Activated T-helper 1 cell treated with anti-CD3 and anti-CD28 coated beads, Interleukin-12 subunit alpha, Interleukin-12 subunit beta, Interleukin-2, Interleukin-4 antibody, amounts not matched to agents 30 ng/mL and 10 ng/mL and 1 ng/mL, durations not matched to agents 14 hours and 24 hours and 36 hours (primary cell): ENCODE results near the gene ST3GAL5. TPM values are rescaled to one million over a fixed set of nuclear protein-coding genes. Genes with fewer than 3 reads are reported as not detected.

ENCODE experiments used
- DNase-seq: peaks from one replicate; pipeline ENCODE4 v3.0.0; 2021; ENCODE audit warnings: low spot score
- H3K27ac Mint-ChIP-seq: one replicate; pipeline ENCODE4 v1.8.0; 2021; ENCODE audit warnings: mild to moderate bottlenecking, mixed read lengths
- H3K27me3 Mint-ChIP-seq: one replicate; pipeline ENCODE4 v1.8.0; 2022; ENCODE audit warnings: mild to moderate bottlenecking, moderate library complexity, mixed read lengths; ENCODE audit not compliant: insufficient read depth
- H3K36me3 Mint-ChIP-seq: one replicate; pipeline ENCODE4 v1.8.0; 2021; ENCODE audit warnings: low read depth, mixed read lengths
- H3K4me1 Mint-ChIP-seq: one replicate; pipeline ENCODE4 v1.8.0; 2021; ENCODE audit warnings: low read depth, mixed read lengths
- H3K4me3 Mint-ChIP-seq: one replicate; pipeline ENCODE4 v1.8.0; 2021; ENCODE audit warnings: mild to moderate bottlenecking, moderate library complexity, mixed read lengths
- H3K9me3 Mint-ChIP-seq: one replicate; pipeline ENCODE4 v1.8.0; 2021; ENCODE audit warnings: mixed read lengths
- intact Hi-C: fragments of 100-400 bp; cut with micrococcal nuclease; formaldehyde crosslinking; loops from one replicate; pipeline ENCODE4 v1.15.1; 2024
- total RNA-seq: library from RNA; stranded (reverse); gene quantifications from 2 replicates; pipeline ENCODE4 v1.2.3, GENCODE V29; 2022

Gene ST3GAL5
- total RNA-seq, 1 donor from 2014 or later: 18.9 TPM

DNA sequence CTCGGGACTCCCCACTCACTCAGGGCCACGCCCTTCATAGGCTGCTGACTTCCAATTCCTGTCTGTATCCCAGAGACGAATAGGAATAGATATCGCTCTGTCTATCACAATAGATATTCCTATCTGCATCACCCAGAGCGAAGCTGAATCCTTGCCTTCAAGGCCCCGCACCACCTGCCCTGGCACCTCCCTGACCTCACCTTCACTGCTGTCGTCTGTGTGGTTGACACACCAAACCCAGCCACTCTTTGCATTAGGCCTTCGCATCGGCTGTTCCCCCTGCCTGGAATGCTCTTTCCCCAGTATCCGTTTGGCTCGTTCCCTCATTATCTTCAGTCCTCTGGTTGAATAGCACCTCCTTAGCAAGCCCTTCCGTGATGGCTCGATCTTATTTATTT is 91.5 kb downstream of the ST3GAL5 start:
- no peak for DNase-seq
- intact Hi-C loops: no loop called here
- Mint-ChIP-seq H3K27me3 (peaks cover 10% of the 10 kb centered on the region), H3K9me3 (peaks cover 5% of the 10 kb centered on the region), H3K4me3 (no peak overlapping the region), H3K36me3 (no peaks in the 10 kb centered on the region), H3K27ac (no peak overlapping the region), H3K4me1 (no peaks in the 10 kb centered on the region)

DNA sequence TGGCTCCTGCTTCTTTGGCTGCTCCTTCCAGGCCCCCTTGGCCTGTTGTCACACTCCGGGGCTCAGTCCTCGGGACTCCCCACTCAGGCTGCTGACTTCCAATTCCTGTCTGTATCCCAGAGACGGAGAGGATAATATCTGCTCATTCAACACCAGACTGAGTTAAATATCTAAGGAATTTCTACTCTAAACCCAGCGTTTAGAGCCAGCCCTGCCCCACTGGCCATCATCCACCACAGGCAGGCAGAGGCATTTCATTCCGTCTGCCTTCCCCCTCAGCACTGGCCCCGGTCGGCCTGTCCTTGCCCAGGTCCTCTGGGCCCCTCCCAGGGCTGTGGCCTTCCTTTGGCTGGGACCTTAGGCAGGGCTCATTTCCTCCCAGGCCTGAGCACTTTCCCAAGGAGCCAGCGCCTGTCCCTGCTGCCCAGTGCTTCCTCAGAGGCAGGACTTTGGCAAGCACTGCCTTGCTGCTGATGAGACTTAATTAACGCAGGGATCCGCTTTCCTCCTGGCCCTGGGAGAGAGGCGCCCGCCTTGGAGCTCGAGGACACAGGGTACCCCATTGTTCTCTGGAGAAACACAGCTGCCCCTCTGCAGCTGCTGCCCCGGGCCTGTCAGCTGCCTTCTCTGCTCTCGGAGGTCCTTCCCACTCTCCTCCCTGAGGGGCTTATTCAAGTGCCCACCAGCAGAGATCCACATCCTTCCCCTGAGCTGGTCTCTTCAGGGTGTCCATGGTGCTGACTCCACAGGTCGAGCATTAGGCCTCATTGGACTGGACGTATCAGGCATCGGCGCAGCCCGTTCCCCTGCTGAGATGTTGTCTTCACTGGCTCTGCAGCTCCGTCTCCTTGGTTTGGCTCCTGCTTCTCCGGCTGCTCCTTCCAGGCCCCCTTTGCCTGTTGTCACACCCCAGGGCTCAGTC is 92.2 kb downstream of the ST3GAL5 start:
- Mint-ChIP-seq H3K27ac (no peak overlapping the region), H3K4me1 (no peaks in the 10 kb centered on the region), H3K36me3 (no peaks in the 10 kb centered on the region), H3K27me3 (peaks cover 10% of the 10 kb centered on the region), H3K9me3 (peaks cover 5% of the 10 kb centered on the region), H3K4me3 (no peak overlapping the region)
- no peak for DNase-seq
- intact Hi-C loops: no loop called here

DNA sequence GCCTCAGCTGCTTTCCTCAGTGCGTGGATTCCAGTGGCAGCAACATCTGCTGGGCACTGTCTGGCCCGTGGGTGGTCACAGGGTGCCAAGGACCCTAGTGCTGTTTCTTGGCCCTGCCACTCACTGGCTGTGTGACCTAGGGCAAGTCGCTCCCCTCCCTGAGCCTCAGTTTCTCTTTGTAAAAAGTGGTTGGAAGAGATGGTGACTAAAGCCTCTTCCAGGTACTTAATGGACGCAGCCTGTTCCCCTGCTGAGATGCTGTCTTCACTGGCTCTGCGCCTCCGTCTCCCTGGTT is 92.8 kb downstream of the ST3GAL5 start:
- no peak for DNase-seq
- Mint-ChIP-seq H3K9me3 (peaks cover 4% of the 10 kb centered on the region), H3K27me3 (peaks cover 10% of the 10 kb centered on the region), H3K36me3 (no peaks in the 10 kb centered on the region), H3K4me3 (no peak overlapping the region), H3K27ac (no peak overlapping the region), H3K4me1 (no peaks in the 10 kb centered on the region)
- intact Hi-C loops: no loop called here

DNA sequence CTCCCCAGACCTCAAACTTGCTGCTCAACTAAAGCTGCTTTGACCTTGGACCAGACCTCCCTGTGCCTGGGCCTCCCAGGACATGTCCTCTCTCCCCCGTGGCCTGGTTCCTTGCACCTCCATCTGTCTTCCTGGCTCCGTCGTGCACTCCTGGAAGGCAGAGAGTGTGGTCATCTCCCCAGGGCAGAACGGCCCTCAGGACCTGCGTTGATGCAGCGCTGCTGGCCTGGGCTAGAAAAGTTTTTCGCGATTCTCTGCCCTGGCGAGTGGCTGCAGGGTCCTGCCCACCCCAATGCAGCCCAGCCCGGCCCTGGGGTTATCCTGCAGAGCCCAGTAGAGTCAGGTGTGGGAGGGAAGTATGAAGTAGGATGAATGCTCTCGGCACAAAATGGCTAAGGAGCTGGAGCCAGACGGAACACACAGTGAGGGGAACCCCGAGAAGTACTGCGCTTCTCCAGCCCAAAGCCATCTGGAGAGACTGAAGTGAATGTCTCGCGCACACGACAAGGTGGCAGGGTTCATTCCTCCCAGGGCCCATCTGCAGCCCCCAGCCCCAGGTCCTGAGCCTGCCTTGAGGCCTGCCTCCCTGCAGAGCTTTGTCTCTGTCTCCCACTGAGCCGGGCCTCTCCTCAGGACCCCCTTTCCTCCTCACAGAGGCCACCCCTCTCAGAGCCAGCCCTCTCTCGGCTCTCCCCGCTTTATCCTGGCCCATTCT is 93.3 kb downstream of the ST3GAL5 start:
- intact Hi-C loops: no loop called here
- Mint-ChIP-seq H3K4me1 (no peaks in the 10 kb centered on the region), H3K27me3 (peaks cover 10% of the 10 kb centered on the region), H3K36me3 (no peaks in the 10 kb centered on the region), H3K27ac (no peak overlapping the region), H3K4me3 (no peak overlapping the region), H3K9me3 (no peaks in the 10 kb centered on the region)
- DNase-seq: no peak

DNA sequence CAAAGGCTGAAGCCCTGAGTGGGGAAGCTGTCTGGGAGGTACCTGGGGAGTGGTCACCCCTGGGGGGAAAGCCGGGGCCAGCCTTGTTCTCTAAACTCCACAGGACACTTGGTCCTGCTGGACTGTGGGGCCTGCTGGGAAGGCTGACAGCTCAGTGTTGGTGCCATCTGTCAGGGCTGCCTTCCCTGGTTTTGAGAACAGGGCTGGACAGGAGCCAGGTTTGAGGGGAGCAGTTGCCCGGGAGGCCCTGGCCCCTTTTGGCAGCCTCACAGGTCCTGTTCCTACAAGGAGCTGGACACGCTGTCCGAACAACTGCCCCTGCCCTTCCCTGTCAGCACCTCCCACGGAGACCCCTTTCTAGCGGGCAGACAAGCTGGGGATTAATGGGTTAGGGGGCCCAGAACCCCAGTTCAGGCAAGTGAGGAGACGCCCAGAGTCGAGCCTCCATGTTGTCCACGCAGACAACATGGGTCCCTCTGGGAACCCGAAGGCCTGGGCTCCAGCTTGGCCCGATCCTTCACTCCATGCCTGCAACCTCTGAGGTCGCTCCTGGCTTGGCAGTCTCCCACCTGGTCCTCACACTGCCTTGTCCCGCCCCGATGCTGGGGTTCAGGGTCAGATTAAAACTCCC is 94.2 kb downstream of the ST3GAL5 start:
- Mint-ChIP-seq H3K4me3 (no peak overlapping the region), H3K27me3 (peaks cover 7% of the 10 kb centered on the region), H3K36me3 (no peaks in the 10 kb centered on the region), H3K4me1 (no peaks in the 10 kb centered on the region), H3K9me3 (no peaks in the 10 kb centered on the region), H3K27ac (no peak overlapping the region)
- intact Hi-C loops: no loop called here
- DNase-seq: no peak

DNA sequence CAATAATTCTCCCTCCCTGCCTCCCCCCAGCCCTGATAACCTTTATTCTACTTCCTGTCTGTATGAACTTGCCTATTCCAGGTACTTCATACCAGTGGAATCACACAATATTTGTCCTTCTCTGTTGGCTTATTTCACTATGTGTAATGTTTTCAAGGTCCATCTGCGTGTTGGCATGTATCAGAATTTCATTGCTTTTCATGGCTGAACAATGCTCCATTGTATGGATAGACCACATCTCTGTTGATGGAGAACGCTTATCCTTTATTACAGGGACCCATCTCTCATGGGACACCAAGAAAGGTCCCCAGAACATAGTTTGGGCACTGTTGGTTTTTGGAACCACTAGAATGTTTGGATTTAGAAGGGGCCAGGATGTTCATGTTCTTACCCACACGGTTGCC is 94.8 kb downstream of the ST3GAL5 start:
- Mint-ChIP-seq H3K9me3 (no peaks in the 10 kb centered on the region), H3K27ac (no peak overlapping the region), H3K4me3 (no peak overlapping the region), H3K27me3 (peaks cover 6% of the 10 kb centered on the region), H3K4me1 (no peaks in the 10 kb centered on the region), H3K36me3 (no peaks in the 10 kb centered on the region)
- intact Hi-C loops: no loop called here
- no peak for DNase-seq

DNA sequence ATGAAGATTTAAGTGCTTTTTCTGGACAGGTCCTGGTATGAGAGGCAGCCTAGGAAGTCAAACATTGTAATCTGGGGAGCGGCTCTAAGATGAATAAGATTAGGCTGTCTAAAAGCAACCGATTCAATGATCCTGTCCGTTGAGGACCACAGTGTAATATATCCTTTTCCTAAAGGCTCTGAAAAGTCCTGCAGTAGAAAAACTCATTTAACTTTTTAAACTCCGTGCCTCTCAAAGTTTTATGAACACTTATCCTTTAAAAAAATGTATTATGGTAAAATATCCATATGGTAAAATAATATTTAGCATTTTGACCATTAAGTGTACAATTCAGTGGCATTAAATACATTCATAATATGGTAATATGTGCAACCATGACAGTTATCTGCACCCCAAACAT is 95.2 kb downstream of the ST3GAL5 start:
- no peak overlapping the region for H3K27ac Mint-ChIP-seq
- no peak for DNase-seq
- no peaks in the 10 kb centered on the region for H3K4me1 Mint-ChIP-seq
- intact Hi-C loops: no loop called here
- no peaks in the 10 kb centered on the region for H3K36me3 Mint-ChIP-seq
- no peaks in the 10 kb centered on the region for H3K9me3 Mint-ChIP-seq
- no peak overlapping the region for H3K4me3 Mint-ChIP-seq
- peaks cover 6% of the 10 kb centered on the region for H3K27me3 Mint-ChIP-seq

DNA sequence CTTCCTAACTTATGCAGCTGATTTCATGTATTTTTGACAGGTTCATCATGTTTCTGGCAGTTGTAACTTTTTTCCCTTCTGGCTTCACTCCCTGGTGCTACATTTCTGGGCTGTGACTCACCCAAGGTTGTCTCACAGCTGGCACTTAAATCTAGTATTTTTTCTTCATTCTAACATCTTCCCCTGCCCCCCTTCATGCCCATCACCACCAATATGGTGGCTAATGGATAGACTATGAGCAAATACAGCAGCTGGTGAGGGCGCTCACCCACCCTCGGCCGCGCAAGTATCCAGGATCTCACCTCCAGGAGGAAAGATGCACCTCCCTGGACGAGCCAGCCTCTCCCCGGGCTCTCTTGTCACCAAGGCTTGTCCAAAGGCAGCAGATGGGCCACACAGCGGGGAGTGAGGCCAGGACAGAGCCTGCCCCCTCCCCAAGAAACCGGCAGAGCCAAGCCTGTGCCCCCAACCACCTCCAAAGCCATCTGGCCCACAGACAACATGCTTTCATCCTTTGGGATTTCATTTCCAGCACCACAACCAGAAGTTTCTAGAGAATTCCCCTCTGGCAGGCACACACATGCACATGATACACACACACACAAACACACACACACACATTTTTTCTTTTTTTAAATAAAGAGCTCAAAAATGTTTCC is 95.9 kb downstream of the ST3GAL5 start:
- Mint-ChIP-seq H3K4me3 (no peak overlapping the region), H3K27ac (no peak overlapping the region), H3K36me3 (no peaks in the 10 kb centered on the region), H3K27me3 (peaks cover 6% of the 10 kb centered on the region), H3K4me1 (no peaks in the 10 kb centered on the region), H3K9me3 (no peaks in the 10 kb centered on the region)
- no peak for DNase-seq
- intact Hi-C loops: no loop called here

DNA sequence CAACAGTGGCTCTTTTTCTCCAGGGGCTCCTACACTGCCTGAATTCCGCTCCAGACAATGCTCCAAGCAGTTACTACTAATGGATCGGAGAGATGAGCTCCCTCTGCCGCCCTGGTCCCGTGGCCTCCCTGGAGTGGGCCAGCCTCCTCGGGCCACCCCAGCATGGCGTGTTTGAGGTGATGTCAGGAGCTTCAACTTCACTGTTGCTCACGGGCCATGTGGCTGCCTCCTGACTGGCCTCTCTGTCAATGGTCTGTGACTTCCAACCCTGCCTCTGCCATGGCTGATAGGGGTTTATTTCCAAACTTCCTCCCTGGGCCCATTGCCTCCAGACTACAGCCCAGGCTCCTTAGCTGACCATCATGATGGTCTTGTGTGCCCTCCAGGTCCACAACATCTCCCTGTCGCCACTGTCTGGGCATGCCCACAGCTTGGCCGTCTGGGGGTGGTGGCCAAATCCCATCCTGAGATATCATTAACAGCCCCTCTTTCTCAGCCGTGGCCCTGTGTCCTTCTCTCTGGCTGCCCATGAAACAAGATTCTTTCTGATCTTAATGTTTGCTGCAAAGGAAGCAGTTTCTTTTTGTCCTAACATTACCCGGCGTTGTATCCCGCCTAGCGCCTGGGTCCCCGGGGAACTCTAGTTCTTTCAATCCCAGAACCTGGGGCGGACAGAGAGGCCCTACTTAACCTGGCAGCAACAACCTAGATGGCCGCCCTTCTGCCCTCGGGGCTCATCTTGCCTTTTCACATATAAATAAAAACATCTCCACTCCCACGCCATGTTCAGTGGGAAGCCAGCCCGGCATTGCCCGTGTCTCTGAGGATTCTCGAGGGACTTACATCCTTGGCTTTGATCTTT is 96.9 kb downstream of the ST3GAL5 start:
- DNase-seq: no peak
- no peaks in the 10 kb centered on the region for H3K36me3 Mint-ChIP-seq
- H3K27ac Mint-ChIP-seq: no peak overlapping the region
- H3K27me3 Mint-ChIP-seq: peaks cover 2% of the 10 kb centered on the region
- H3K4me1 Mint-ChIP-seq: no peaks in the 10 kb centered on the region
- intact Hi-C loops: no loop called here
- H3K9me3 Mint-ChIP-seq: no peaks in the 10 kb centered on the region
- no peak overlapping the region for H3K4me3 Mint-ChIP-seq

DNA sequence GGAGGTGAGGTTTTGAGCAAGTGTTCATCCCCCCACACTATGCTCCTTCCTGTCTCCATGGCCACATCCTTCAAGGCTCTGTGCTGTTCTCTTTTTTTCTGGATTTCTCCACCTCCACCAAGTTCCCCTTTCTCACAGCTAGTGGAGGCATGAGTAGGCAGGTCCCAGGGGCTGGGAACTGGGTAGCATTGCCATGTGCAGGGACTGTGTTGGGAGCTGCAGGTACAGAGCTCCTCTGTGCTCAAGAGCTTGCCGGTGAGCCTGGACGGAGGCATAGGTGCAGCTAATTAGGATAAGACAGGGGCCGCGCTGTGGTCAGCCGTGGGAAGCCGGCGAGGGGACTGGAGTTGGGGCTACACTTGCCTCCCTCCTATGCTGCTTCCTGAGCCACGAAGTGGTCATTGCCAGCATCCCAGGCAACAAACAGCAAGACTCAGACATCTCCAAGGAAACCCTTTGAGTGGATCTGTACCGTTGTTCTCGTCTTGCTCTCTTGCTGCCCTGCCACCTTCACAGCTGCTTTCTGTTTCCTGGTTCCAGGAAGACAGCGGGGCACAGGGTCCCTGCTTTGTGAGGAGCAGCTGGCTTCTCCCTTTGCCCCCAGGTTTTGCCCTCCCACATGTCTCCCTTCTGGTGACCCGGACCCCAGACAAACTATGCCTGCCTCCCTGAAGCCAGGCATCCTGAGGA is 98.1 kb downstream of the ST3GAL5 start:
- Mint-ChIP-seq H3K27me3 (peaks cover 2% of the 10 kb centered on the region), H3K27ac (no peak overlapping the region), H3K9me3 (no peaks in the 10 kb centered on the region), H3K4me1 (no peaks in the 10 kb centered on the region), H3K4me3 (no peak overlapping the region), H3K36me3 (no peaks in the 10 kb centered on the region)
- intact Hi-C loops: no loop called here
- no peak for DNase-seq

DNA sequence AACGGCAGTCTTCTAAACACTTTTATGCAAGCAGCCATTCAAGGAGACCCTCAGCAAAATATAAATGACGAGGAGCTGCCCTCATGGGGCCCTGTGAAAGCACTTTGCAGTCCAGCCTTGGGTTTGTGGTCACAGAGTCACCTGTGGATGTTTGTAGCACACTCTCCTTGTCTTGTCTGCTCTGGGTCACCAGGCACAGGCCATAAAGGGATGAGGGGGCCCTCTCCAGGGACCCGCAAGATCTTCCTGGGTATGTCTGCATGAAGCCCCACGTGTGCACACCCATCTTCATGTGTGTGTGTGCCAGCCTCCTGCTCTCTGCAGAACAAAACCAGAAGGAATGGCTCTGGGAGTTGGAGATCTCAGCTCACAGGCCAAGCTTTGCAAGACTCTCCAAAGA is 98.8 kb downstream of the ST3GAL5 start:
- H3K4me1 Mint-ChIP-seq: no peaks in the 10 kb centered on the region
- intact Hi-C loops: no loop called here
- H3K27me3 Mint-ChIP-seq: peaks cover 7% of the 10 kb centered on the region
- DNase-seq: no peak
- no peaks in the 10 kb centered on the region for H3K9me3 Mint-ChIP-seq
- no peaks in the 10 kb centered on the region for H3K36me3 Mint-ChIP-seq
- no peak overlapping the region for H3K27ac Mint-ChIP-seq
- no peak overlapping the region for H3K4me3 Mint-ChIP-seq

DNA sequence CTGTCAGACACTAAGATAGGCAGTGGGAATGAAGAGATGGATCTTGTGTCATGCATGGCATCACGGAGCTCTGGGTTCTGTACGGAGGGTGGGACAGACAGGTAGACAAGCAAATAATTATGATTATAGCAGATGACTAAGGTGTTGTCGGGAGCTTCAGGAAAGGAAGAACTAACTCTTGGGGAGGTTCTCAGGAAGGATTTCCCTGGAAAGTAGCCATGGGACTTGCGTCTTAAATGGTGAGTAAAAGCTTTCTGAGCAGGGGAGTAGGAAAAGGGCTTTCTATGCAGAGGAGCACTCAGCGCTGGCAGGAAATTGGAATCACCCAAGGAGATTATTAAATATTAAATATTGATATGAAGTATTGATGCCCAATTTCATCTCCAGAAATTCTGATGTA is 99.5 kb downstream of the ST3GAL5 start:
- H3K4me1 Mint-ChIP-seq: no peaks in the 10 kb centered on the region
- no peak overlapping the region for H3K27ac Mint-ChIP-seq
- no peaks in the 10 kb centered on the region for H3K36me3 Mint-ChIP-seq
- peaks cover 10% of the 10 kb centered on the region for H3K27me3 Mint-ChIP-seq
- H3K4me3 Mint-ChIP-seq: no peak overlapping the region
- intact Hi-C loops: no loop called here
- no peaks in the 10 kb centered on the region for H3K9me3 Mint-ChIP-seq
- no peak for DNase-seq
